ENCODE results near the gene SPC24. TPM values are rescaled to one million over a fixed set of nuclear protein-coding genes. Genes with fewer than 3 reads are reported as not detected.

SPC24 gene
- total RNA-seq, 4 donors from 2014 or later = 1.8 to 21.8 (median 2.6) TPM

DNA sequence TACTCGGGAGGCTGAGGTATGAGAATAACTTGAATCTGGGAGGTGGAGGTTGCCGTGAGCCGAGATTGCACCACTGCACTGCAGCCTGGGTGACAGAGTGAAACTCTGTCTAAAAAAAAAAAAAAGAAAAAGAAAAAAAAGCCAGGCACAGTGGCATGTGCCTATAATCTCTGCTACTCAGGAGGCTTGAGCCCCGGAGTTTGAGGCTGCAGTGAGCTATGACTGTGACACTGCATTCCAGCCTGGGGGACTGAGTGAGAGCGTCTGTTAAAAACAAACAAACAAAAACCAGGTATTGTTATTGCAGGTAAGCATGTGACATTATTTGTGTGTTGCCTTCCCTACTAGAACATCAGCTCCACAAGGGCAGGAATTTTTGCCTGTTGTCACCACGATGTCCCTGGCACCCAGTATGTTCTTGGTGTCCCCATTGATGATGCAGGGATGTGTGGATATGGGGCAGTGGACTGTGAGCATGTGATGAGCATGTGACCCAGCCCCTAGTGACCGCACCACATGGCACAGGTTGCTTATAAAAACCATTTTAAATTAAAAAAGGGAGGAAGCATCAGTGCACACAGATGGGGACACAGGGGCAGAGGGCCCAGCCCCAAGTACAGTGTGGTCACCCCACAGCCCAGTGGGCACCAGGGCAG, 43.3 kb upstream of the SPC24 start:
- intact Hi-C loops (cut with DNase I; ENCODE audit: low total_unique reads) = loop anchor here (5.0 kb wide), 1 partner anchor 37 kb away; no protein-coding TSS in a partner anchor
- Histone ChIP-seq H3K9me3 (no peaks in the 10 kb centered on the region), H3K27me3 (no peaks in the 10 kb centered on the region), H3K27ac (peak overlapping the region; percentile 98 to 99), H3K4me1 (peaks cover 5 to 9% of the 10 kb centered on the region in 2 donors), H3K36me3 (no peaks in the 10 kb centered on the region), H3K4me3 (no peak overlapping the region)
- no peak for TF ChIP-seq POLR2A (IDR thresholded peaks at IDR 0.05)
- TF ChIP-seq, protein P1, sequence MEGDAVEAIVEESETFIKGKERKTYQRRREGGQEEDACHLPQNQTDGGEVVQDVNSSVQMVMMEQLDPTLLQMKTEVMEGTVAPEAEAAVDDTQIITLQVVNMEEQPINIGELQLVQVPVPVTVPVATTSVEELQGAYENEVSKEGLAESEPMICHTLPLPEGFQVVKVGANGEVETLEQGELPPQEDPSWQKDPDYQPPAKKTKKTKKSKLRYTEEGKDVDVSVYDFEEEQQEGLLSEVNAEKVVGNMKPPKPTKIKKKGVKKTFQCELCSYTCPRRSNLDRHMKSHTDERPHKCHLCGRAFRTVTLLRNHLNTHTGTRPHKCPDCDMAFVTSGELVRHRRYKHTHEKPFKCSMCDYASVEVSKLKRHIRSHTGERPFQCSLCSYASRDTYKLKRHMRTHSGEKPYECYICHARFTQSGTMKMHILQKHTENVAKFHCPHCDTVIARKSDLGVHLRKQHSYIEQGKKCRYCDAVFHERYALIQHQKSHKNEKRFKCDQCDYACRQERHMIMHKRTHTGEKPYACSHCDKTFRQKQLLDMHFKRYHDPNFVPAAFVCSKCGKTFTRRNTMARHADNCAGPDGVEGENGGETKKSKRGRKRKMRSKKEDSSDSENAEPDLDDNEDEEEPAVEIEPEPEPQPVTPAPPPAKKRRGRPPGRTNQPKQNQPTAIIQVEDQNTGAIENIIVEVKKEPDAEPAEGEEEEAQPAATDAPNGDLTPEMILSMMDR (IDR thresholded peaks at IDR 0.05) = no peak
- DNase-seq = no peak

DNA sequence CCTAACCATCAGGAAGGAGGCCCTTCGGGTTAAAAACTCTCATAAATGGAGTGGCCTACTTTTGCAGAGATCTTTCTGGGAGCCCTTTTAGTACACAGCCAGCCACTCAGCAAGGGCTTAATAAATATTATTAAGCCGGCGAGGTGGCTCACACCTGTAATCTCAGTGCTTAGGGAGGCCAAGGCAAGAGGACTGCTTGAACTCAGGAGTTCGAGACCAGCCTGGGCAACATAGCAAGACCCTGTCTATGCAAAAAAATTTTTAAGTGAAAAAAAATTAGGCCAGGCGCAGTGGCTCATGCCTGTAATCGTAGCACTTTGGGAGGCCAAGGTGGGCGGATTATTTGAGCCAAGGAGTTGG, 42.6 kb upstream of the SPC24 start:
- H3K27me3 ChIP-seq = no peaks in the 10 kb centered on the region
- intact Hi-C loops (cut with DNase I; ENCODE audit: low total_unique reads) = loop anchor here (5.0 kb wide), 1 partner anchor 36 kb away; no protein-coding TSS in a partner anchor
- no peaks in the 10 kb centered on the region for H3K36me3 ChIP-seq
- TF ChIP-seq POLR2A (IDR thresholded peaks at IDR 0.05) = no peak
- TF ChIP-seq, protein P1 (IDR thresholded peaks at IDR 0.05) = no peak
- peaks cover 11 to 12% of the 10 kb centered on the region in 2 donors for H3K4me1 ChIP-seq
- DNase-seq = no peak
- H3K9me3 ChIP-seq = no peaks in the 10 kb centered on the region
- H3K27ac ChIP-seq = peak overlapping the region; percentile 98 to 99
- H3K4me3 ChIP-seq = peak overlapping the region in 1 of 2 donors; percentile 94

DNA sequence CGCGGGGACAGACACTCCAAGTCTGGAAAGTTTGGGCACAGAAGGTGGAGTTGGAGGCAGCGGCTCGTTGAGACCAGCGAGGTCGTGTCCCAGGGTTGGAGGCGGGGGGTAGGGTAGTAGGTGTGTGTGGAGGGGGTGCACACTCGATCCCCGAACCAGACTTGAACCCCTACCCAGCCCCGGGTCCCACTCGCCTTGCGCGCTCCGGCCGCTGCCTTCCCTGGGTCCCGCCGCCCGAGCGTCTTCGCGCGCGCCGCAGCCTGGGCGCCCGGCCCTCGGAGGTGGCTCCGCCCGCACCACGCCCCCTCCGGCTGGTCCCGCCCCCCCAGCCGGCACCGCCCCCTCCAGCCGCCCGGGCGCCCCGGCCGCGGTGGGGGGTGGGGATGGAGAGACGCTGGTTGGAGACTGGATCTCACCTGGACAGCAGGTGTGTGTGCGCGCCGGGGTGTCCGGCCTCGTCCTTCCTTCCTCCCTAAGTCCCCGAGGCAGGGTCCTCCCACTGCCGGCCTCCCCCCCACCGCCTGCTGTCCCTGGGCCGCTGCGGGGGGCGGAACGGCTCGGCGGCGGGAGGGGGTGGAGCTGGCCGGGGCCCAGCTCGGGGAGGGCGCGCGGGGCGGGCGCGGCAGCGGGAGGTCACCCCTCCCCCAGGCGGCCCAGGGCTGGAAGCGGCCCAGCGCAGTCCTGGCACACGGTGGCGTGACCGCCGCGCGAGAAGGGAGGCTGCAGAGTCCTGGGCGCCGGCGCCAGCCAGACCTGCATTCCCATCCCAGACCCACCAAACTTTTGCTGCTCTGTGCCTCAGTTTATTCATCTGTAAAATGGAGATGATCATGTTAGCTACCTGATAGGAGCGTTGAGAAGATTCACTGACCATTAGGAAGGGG, 42.0 kb upstream of the SPC24 start, which contains the start of gene KANK2:
Gene KANK2 (minus strand): TSS at position 255 of the 884 bp plus-strand sequence. CDS start 3,034 bp downstream, outside the sequence.
- peak; percentile 86 to 89 for DNase-seq
- H3K27me3 ChIP-seq = no peaks in the 10 kb centered on the region
- no peaks in the 10 kb centered on the region for H3K9me3 ChIP-seq
- peak within 1 kb of the TSS; percentile 51 to 94 for H3K4me3 ChIP-seq
- TF ChIP-seq, protein P1 (IDR thresholded peaks at IDR 0.05) = peak in 1 of 4 experiments; percentile 18
- peak; percentile 83 to 96 for TF ChIP-seq POLR2A (IDR thresholded peaks at IDR 0.05)
- H3K4me1 ChIP-seq = peaks cover 8 to 16% of the 10 kb centered on the region in 2 donors
- intact Hi-C loops (cut with DNase I; ENCODE audit: low total_unique reads) = loop anchor here (5.0 kb wide), 1 partner anchor 35 kb away; no protein-coding TSS in a partner anchor
- peak within 1 kb of the TSS; percentile 98 to 99 for H3K27ac ChIP-seq
- H3K36me3 ChIP-seq = no peaks in the 10 kb centered on the region

DNA sequence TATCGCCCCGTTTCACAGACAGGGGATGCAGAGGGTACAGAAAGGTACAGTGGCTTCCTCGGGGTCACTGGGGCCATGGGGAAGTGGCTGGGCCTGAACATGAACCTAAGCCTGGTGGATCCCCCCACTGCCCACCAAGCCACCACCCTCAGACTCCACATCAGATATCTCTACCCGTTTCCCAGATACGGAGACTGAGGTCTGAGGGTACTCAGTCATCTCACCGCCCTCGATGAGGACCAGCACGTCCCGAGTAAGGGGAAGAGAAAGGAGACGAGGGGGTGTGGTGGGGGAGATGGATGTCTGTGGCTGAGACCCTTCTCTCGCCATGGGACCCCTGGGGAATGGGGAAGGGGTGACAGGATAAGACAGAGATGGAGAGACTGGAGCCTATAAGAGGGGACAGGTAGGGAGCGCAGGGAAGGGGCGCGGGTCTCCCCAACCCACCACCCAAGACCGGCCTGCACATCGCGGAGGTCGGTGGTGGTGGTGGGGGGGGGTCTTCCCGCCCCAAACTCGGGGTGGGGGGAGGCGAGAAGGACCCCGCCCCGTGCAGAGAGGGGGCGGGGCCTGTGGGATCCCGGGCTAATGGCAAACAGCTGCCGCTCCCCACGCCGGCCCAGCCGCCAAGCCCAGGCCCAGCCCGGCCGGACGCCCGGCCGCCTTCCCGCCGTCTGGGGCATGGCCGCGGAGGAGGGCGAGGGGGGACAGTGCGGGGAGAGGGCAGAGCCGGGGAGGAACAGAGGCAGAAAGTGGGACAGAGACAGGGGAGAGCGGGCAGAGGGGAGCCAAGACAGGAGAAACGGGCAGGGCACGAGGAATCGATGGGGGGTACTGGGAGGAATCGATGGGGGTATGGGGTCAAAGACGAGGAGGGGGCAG, 41.1 kb upstream of the SPC24 start:
- H3K27ac ChIP-seq = peak overlapping the region; percentile 98 to 99
- H3K4me1 ChIP-seq = peaks cover 8 to 18% of the 10 kb centered on the region in 2 donors
- peak overlapping the region; percentile 51 to 94 for H3K4me3 ChIP-seq
- no peaks in the 10 kb centered on the region for H3K9me3 ChIP-seq
- TF ChIP-seq, protein P1 (IDR thresholded peaks at IDR 0.05) = no peak
- no peak for TF ChIP-seq POLR2A (IDR thresholded peaks at IDR 0.05)
- no peaks in the 10 kb centered on the region for H3K27me3 ChIP-seq
- intact Hi-C loops (cut with DNase I; ENCODE audit: low total_unique reads) = loop anchor here (5.0 kb wide), 1 partner anchor 34 kb away; no protein-coding TSS in a partner anchor
- H3K36me3 ChIP-seq = no peaks in the 10 kb centered on the region
- peak; percentile 60 to 67 for DNase-seq
